Kidney (tissue), 14 donors: Measurements from ENCODE around the gene KNSTRN. TPM values are rescaled to one million over a fixed set of nuclear protein-coding genes. Genes with fewer than 3 reads are reported as not detected.

Experiments used
- DNase-seq, 5 donors: peaks; one replicate each; pipeline ENCODE4 v3.0.0-alpha.2; 2013 to 2020
- FAIRE-seq: peaks from 2 replicates; lab custom pipeline; 2012; peaks lifted over from hg19 to GRCh38; lab: Jason Lieb, UNC
- H3K27ac ChIP-seq, 2 donors: one replicate each; pipeline ENCODE4 v1.7.0; 2013; ENCODE audit warnings: low read depth in 2 of 2, low read length in 2 of 2, inconsistent platforms in 1 of 2
- H3K27me3 ChIP-seq: one replicate; pipeline ENCODE4 v1.7.1; 2013; ENCODE audit warnings: low read length, inconsistent platforms; ENCODE audit not compliant: control insufficient read depth, insufficient read depth
- H3K36me3 ChIP-seq, 3 donors: one replicate each; pipeline versions ENCODE4 v1.7.0 to v1.7.1; 2013; ENCODE audit warnings: low read length in 3 of 3, control low read depth in 1 of 3, inconsistent platforms in 1 of 3; ENCODE audit not compliant: insufficient read depth in 3 of 3, control insufficient read depth in 2 of 3
- H3K4me1 ChIP-seq, 3 donors: one replicate each; pipeline versions ENCODE4 v1.7.0 to v1.7.1; 2013; ENCODE audit warnings: low read length in 3 of 3, inconsistent platforms in 1 of 3, low read depth in 1 of 3; ENCODE audit not compliant: control insufficient read depth in 2 of 3, insufficient read depth in 2 of 3
- H3K4me3 ChIP-seq, 3 donors: one replicate each; pipeline versions ENCODE4 v1.7.0 to v1.8.1; 2013; ENCODE audit warnings: low read length in 3 of 3, control low read depth in 1 of 3, inconsistent platforms in 1 of 3
- H3K9ac ChIP-seq, 3 donors: one replicate each; pipeline versions ENCODE4 v1.7.0 to v1.7.1; 2013; ENCODE audit warnings: low read length in 3 of 3, control low read depth in 1 of 3, inconsistent platforms in 1 of 3
- H3K9me3 ChIP-seq, 3 donors: one replicate each; pipeline versions ENCODE4 v1.7.0 to v1.7.1; 2013; ENCODE audit warnings: low read length in 3 of 3, control low read depth in 1 of 3, inconsistent platforms in 1 of 3; ENCODE audit not compliant: control insufficient read depth in 2 of 3, insufficient read depth in 1 of 3
- CTCF ChIP-seq: IDR thresholded peaks from 3 replicates; pipeline ENCODE4 v1.5.1; 2012; ENCODE audit warnings: mild to moderate bottlenecking, moderate library complexity, borderline replicate concordance; ENCODE audit not compliant: insufficient read depth; ENCODE audit errors: extremely low read depth
- intact Hi-C: fragments of 100-400 bp; cut with DNase I; formaldehyde crosslinking; loops from one replicate; pipeline ENCODE4 v1.11.1; 2022
- polyA plus RNA-seq: library from polyadenylated mRNA; stranded (reverse); fragments of 350-450 nt; fragmentation: Illumina TruSeq; extraction: RNeasy Lipid Tissue Mini Kit (QIAGEN cat#74804); gene quantifications from one replicate; pipeline ENCODE4 v1.2.3, GENCODE V29; 2014; ENCODE audit warnings: low read depth, low replicate concordance; ENCODE audit not compliant: insufficient read depth
- total RNA-seq: library from RNA; stranded (reverse); fragmentation: NEBNext Ultra II Directional; extraction: Animal tissue kit (Norgen Biotek cat#: 25700); gene quantifications from one replicate; pipeline ENCODE4 v1.2.1, GENCODE V29; 2021
- donor health status: control.
- donor health status: control.
- donor health status: control.
- donor health status: control.
- donor health status: control.
- donor health status: DM: yes; HTN: yes; CAD: no.
- donor health status: Normal renal cell carcinoma (clear cell type).

Gene KNSTRN
- total and polyA plus RNA-seq, 2 donors from 2014 or later = 5.5 to 7.4 TPM

GRCh38 chr15:40427188-40427587, 44.7 kb downstream of the KNSTRN start:
- intact Hi-C loops = loop anchor here (10.0 kb wide), 1 partner anchor 152 kb away; no protein-coding TSS in a partner anchor
- Histone ChIP-seq H3K4me3 (no peak overlapping the region), H3K9me3 (no peaks in the 10 kb centered on the region), H3K27me3 (no peaks in the 10 kb centered on the region), H3K36me3 (no peaks in the 10 kb centered on the region), H3K4me1 (no peaks in the 10 kb centered on the region), H3K9ac (no peak overlapping the region), H3K27ac (no peak overlapping the region)
- FAIRE-seq = no peak
- no peak for DNase-seq
- no peak for TF ChIP-seq CTCF

GRCh38 chr15:40428185-40428584, 45.7 kb downstream of the KNSTRN start:
- FAIRE-seq (no peak), DNase-seq (no peak)
- H3K27ac ChIP-seq = no peak overlapping the region
- no peaks in the 10 kb centered on the region for H3K36me3 ChIP-seq
- H3K9me3 ChIP-seq = no peaks in the 10 kb centered on the region
- intact Hi-C loops = loop anchor here (10.0 kb wide), 1 partner anchor 153 kb away; no protein-coding TSS in a partner anchor
- no peak overlapping the region for H3K9ac ChIP-seq
- no peaks in the 10 kb centered on the region for H3K4me1 ChIP-seq
- no peak overlapping the region for H3K4me3 ChIP-seq
- no peak for TF ChIP-seq CTCF
- no peaks in the 10 kb centered on the region for H3K27me3 ChIP-seq

GRCh38 chr15:40429068-40429710, 46.7 kb downstream of the KNSTRN start:
- Histone ChIP-seq H3K4me1 (no peaks in the 10 kb centered on the region), H3K9ac (no peak overlapping the region), H3K36me3 (no peaks in the 10 kb centered on the region), H3K27me3 (no peaks in the 10 kb centered on the region), H3K27ac (no peak overlapping the region), H3K4me3 (no peak overlapping the region), H3K9me3 (no peaks in the 10 kb centered on the region)
- no peak for FAIRE-seq
- no peak for DNase-seq
- intact Hi-C loops = loop anchor here (10.0 kb wide), 1 partner anchor 154 kb away; no protein-coding TSS in a partner anchor
- no peak for TF ChIP-seq CTCF
